ENCODE measurements around the gene MGLL.

- TF ChIP-seq CTCF (IDR thresholded peaks at IDR 0.05; ENCODE audit: low read depth, low read length) (no peak), EZH2phosphoT487 (IDR thresholded peaks at IDR 0.05; ENCODE audit: low read depth) (no peak)
These were observed 101.1 kb downstream of the MGLL start for GRCh38 chr3:127720985-127721935.

All from OCI-LY3 (cell line).